SU-DHL-6 (cell line): ENCODE data around the gene PTPN11.

Experiments used
- H2AFZ ChIP-seq: fragments of 200-600 bp; sonication (generic); 2 replicates; pipeline ENCODE4 v1.6.1; 2014; ENCODE audit warnings: low read depth, mild to moderate bottlenecking, moderate library complexity, mixed read lengths, antibody characterized with exemption, low read length; ENCODE audit not compliant: severe bottlenecking
- H3F3A ChIP-seq: fragments of 200-600 bp; shearing (Covaris generic); 2 replicates; pipeline ENCODE4 v1.6.0; 2016; ENCODE audit warnings: antibody characterized with exemption, mild to moderate bottlenecking; ENCODE audit not compliant: insufficient read depth
- H3K27ac ChIP-seq: fragments of 200-600 bp; sonication (generic); 2 replicates; pipeline ENCODE4 v1.5.1; 2016; ENCODE audit warnings: low read depth, mild to moderate bottlenecking, low read length, moderate library complexity, mixed read lengths
- H3K27me3 ChIP-seq: fragments of 200-600 bp; sonication (generic), shearing (Covaris generic); 2 replicates; pipeline ENCODE4 v1.6.0; 2014; ENCODE audit warnings: mild to moderate bottlenecking, low read length
- H3K36me3 ChIP-seq: fragments of 200-600 bp; sonication (generic); 2 replicates; pipeline ENCODE4 v1.6.1; 2014; ENCODE audit warnings: mild to moderate bottlenecking, low read length, mixed read lengths
- H3K4me2 ChIP-seq: fragments of 300-600, 200-600 bp; shearing (Covaris generic), sonication (generic); 2 replicates; pipeline ENCODE4 v1.6.0; 2014; ENCODE audit warnings: low read length, low read depth, mild to moderate bottlenecking; ENCODE audit not compliant: poor library complexity, severe bottlenecking
- H3K4me3 ChIP-seq: fragments of 200-600 bp; sonication (generic); 2 replicates; pipeline ENCODE4 v1.5.1; 2014; ENCODE audit warnings: antibody characterized with exemption, low read length, mild to moderate bottlenecking, mixed read lengths; ENCODE audit not compliant: insufficient read depth, poor library complexity, severe bottlenecking
- H3K79me2 ChIP-seq: fragments of 200-600 bp; sonication (generic); 2 replicates; pipeline ENCODE4 v1.6.1; 2014; ENCODE audit warnings: mild to moderate bottlenecking, low read length, moderate library complexity; ENCODE audit not compliant: insufficient read depth
- H3K9ac ChIP-seq: fragments of 200-600 bp; sonication (generic); 2 replicates; pipeline ENCODE4 v1.7.0; 2014; ENCODE audit warnings: mild to moderate bottlenecking, low read length
- H3K9me2 ChIP-seq: fragments of 200-600 bp; sonication (generic); replicated peaks from 2 replicates; pipeline ENCODE4 v1.6.1; 2014; ENCODE audit warnings: low read length; ENCODE audit not compliant: insufficient read depth
- H3K9me3 ChIP-seq: fragments of 200-600 bp; sonication (generic); 2 replicates; pipeline ENCODE4 v1.6.1; 2014; ENCODE audit warnings: low read length, mixed read lengths; ENCODE audit not compliant: insufficient read depth
- H4K20me1 ChIP-seq: fragments of 200-600 bp; sonication (generic); 2 replicates; pipeline ENCODE4 v1.6.1; 2014; ENCODE audit warnings: low read depth, mild to moderate bottlenecking, antibody characterized with exemption, low read length, moderate library complexity, mixed read lengths
- EZH2phosphoT487 ChIP-seq: fragments of 200-600 bp; sonication (generic), shearing (Covaris generic); conservative IDR thresholded peaks from 2 replicates; pipeline ENCODE4 v1.6.1; 2018; ENCODE audit warnings: mild to moderate bottlenecking, antibody characterized with exemption, low read length, moderate library complexity, mixed read lengths
- TF ChIP-seq, protein P1 (sequence below): fragments of 200-600 bp; sonication (generic); IDR thresholded peaks from one replicate; pipeline ENCODE4 v1.5.1; 2017; ENCODE audit warnings: antibody characterized with exemption, mild to moderate bottlenecking, low read length, moderate library complexity; ENCODE audit not compliant: insufficient read depth, poor library complexity, severe bottlenecking

PTPN11 gene

DNA sequence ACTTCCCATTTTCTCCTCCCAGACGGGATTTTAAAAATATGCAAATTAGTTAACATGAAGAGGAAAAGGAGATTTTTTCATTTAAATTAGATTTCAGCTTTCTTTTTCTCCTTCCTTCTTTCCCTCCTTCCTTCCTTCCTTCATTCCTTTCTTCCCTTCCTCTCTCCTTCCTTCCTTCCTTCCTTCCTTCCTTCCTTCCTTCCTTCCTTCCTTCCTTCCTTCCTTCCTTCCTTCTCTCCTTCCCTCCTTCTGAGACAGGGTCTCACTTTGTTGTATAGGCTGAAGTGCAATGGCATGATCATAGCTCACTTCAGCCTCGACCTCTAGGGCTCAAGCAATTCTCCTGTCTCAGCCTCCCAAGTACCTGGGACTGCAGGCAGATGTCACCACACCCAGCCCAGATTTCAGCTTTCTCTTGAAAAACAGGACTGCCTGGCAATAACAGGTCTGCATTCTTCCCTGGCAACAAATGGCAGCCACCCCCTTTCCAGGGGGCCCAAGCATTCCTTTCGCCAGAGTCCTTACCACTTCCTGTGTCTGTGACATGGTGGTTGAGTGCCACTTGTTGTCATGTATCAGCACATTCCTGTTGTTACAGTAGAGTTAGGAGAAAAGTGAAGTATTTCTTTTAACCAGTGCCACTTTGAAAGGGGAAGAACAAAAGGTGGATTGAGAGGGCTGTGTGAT, 119.1 kb downstream of the PTPN11 start:
- H3K4me3 ChIP-seq = no peak overlapping the region
- H3K9ac ChIP-seq = no peak overlapping the region
- no peak overlapping the region for H3K4me2 ChIP-seq
- no peaks in the 10 kb centered on the region for H3K9me2 ChIP-seq
- no peaks in the 10 kb centered on the region for H3K79me2 ChIP-seq
- no peaks in the 10 kb centered on the region for H3K9me3 ChIP-seq
- TF ChIP-seq, protein P1, sequence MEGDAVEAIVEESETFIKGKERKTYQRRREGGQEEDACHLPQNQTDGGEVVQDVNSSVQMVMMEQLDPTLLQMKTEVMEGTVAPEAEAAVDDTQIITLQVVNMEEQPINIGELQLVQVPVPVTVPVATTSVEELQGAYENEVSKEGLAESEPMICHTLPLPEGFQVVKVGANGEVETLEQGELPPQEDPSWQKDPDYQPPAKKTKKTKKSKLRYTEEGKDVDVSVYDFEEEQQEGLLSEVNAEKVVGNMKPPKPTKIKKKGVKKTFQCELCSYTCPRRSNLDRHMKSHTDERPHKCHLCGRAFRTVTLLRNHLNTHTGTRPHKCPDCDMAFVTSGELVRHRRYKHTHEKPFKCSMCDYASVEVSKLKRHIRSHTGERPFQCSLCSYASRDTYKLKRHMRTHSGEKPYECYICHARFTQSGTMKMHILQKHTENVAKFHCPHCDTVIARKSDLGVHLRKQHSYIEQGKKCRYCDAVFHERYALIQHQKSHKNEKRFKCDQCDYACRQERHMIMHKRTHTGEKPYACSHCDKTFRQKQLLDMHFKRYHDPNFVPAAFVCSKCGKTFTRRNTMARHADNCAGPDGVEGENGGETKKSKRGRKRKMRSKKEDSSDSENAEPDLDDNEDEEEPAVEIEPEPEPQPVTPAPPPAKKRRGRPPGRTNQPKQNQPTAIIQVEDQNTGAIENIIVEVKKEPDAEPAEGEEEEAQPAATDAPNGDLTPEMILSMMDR = no peak
- no peak for TF ChIP-seq EZH2phosphoT487
- H2AFZ ChIP-seq = no peak overlapping the region
- H3F3A ChIP-seq = no peaks in the 10 kb centered on the region
- no peak overlapping the region for H3K27ac ChIP-seq
- no peaks in the 10 kb centered on the region for H3K27me3 ChIP-seq
- H4K20me1 ChIP-seq = no peaks in the 10 kb centered on the region; the same call in 1 of the 2 replicates
- H3K36me3 ChIP-seq = no peaks in the 10 kb centered on the region

DNA sequence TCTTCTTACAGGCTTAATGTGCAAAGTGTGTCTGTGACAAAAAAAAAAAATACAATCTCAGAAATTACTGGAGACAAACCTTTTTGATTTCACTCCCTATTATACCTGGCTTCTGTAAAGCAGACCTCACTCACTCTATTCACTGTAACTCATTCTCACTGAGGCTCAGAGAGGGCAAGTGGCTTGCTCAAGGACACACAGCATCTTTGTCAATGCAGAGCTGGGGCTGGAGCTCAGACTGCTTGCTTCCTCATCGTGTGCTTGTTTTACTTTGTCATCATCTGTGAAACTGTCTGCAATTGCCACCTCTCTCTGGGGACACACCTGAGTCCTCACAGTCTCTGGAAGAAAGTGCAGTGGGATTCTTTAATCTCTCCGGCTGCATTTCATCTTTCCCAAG, 120.0 kb downstream of the PTPN11 start:
- H3K9me3 ChIP-seq = no peaks in the 10 kb centered on the region
- no peaks in the 10 kb centered on the region for H3K27me3 ChIP-seq
- H3K27ac ChIP-seq = no peak overlapping the region
- no peak overlapping the region for H3K4me3 ChIP-seq
- H3K4me2 ChIP-seq = no peak overlapping the region
- TF ChIP-seq, protein P1 = no peak
- no peak for TF ChIP-seq EZH2phosphoT487
- no peaks in the 10 kb centered on the region for H3F3A ChIP-seq
- no peaks in the 10 kb centered on the region for H3K79me2 ChIP-seq
- no peaks in the 10 kb centered on the region; the same call in 1 of the 2 replicates for H4K20me1 ChIP-seq
- no peak overlapping the region for H3K9ac ChIP-seq
- no peak overlapping the region for H2AFZ ChIP-seq
- no peaks in the 10 kb centered on the region for H3K9me2 ChIP-seq
- no peaks in the 10 kb centered on the region for H3K36me3 ChIP-seq

DNA sequence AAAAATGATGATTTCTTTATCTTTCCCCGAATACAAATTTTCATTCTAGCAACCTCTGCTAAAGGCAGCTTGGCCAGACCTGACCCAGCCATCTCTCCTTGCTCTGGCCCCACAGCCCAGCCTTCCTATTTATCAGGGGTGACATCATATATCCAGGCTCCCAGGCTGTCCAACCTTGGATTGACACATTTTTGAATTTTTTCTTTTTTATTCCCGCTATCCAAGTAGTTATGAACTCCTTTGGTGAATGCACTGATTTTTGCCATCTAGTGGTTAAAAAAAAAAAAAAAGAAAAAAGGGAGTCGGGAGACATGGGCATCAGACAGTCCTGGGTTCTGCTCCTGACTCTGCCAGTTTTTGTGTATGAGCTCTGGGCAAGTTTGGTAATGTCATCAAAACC, 120.5 kb downstream of the PTPN11 start:
- TF ChIP-seq, protein P1 = no peak
- Histone ChIP-seq H3K27me3 (no peaks in the 10 kb centered on the region), H3K9ac (no peak overlapping the region), H3F3A (no peaks in the 10 kb centered on the region), H3K36me3 (no peaks in the 10 kb centered on the region), H4K20me1 (no peaks in the 10 kb centered on the region; the same call in 1 of the 2 replicates), H3K9me2 (no peaks in the 10 kb centered on the region), H3K4me2 (no peak overlapping the region), H3K79me2 (no peaks in the 10 kb centered on the region), H2AFZ (no peak overlapping the region), H3K27ac (no peak overlapping the region), H3K4me3 (no peak overlapping the region), H3K9me3 (no peaks in the 10 kb centered on the region)
